HG03558 (cell line): ENCODE results near the gene TOM1.
"Not testable (repeated sequence)": the region's sequence is repeated elsewhere in the genome, so short reads cannot be mapped to it uniquely, and the experiment has no call there.

Source experiments
- ATAC-seq: cut with Tn5 transposase; IDR thresholded peaks from one replicate; pipeline ENCODE4 v1.9.1; 2021; ENCODE audit warnings: moderate number of reproducible peaks; ENCODE audit not compliant: unreplicated experiment; ENCODE audit errors: extremely low read depth

TOM1 gene

GRCh38 chr22:35390933-35391332 lies 91.2 kb downstream of the TOM1 start:
- ATAC-seq: no peak

- ATAC-seq: no peak
Observed at GRCh38 chr22:35392357-35392756, 92.7 kb downstream of the TOM1 start.

- ATAC-seq: no peak
Observed at GRCh38 chr22:35393116-35394010, 93.7 kb downstream of the TOM1 start.

- ATAC-seq: no peak
Observed at GRCh38 chr22:35394011-35394312, 94.3 kb downstream of the TOM1 start.

- ATAC-seq: no peak
Observed at GRCh38 chr22:35394810-35395563, 95.3 kb downstream of the TOM1 start.

GRCh38 chr22:35396622-35397021 lies 96.9 kb downstream of the TOM1 start:
- not testable (repeated sequence) for ATAC-seq

GRCh38 chr22:35397095-35397904 lies 97.6 kb downstream of the TOM1 start:
- ATAC-seq: no peak
